ENCODE results near the gene APOL4.

Gene APOL4

DNA sequence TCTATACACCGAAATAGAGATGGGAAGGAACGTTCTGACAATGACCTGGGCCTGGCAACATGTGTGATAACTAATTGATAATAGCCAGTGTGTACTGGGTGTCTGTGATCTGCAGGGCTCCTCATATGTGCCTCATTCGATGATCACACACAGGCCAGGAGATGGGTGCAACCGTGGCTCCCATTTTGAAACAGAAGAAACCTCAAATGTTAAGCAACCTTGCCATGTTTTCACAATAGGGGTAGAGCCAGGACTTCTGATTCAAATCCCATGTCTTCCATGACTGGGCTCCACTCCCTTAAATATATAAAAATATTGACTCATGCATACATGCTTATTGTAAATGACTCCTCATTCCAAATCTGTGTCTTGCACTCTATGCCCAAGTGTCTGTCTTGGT, 52.2 kb downstream of the APOL4 start:
- no peak for DNase-seq (ENCODE audit: low spot score)
- TF ChIP-seq, protein P1, sequence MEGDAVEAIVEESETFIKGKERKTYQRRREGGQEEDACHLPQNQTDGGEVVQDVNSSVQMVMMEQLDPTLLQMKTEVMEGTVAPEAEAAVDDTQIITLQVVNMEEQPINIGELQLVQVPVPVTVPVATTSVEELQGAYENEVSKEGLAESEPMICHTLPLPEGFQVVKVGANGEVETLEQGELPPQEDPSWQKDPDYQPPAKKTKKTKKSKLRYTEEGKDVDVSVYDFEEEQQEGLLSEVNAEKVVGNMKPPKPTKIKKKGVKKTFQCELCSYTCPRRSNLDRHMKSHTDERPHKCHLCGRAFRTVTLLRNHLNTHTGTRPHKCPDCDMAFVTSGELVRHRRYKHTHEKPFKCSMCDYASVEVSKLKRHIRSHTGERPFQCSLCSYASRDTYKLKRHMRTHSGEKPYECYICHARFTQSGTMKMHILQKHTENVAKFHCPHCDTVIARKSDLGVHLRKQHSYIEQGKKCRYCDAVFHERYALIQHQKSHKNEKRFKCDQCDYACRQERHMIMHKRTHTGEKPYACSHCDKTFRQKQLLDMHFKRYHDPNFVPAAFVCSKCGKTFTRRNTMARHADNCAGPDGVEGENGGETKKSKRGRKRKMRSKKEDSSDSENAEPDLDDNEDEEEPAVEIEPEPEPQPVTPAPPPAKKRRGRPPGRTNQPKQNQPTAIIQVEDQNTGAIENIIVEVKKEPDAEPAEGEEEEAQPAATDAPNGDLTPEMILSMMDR (IDR thresholded peaks at IDR 0.05; ENCODE audit: extremely low read depth, insufficient read depth, missing control alignments) = no peak
- in situ Hi-C loops (cut with MboI; ENCODE audit: low pct_unique_long_range_greater_than_20kb, low sequenced_read_pairs, unreplicated experiment) = no loop called here

DNA sequence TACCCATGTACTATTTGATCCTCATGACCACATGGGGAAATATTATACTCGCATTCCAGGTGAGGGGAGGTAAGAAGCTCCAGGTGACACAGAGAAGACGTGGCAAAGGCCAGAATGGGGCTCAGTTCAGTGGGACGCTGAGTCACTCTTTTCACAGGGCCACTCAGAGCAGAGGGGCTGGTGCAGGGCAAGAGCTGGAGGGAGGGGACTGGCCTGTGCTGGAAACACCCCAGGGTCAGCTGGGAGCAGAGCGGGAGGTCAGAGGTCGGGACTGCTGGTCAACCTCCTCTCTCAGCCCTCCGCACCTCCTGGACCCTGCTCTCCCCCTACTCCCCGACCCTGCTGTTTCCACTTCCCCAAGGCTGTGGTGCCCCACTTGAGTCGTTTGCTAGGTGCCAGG, 53.2 kb downstream of the APOL4 start:
- TF ChIP-seq, protein P1 (IDR thresholded peaks at IDR 0.05; ENCODE audit: extremely low read depth, insufficient read depth, missing control alignments) = no peak
- in situ Hi-C loops (cut with MboI; ENCODE audit: low pct_unique_long_range_greater_than_20kb, low sequenced_read_pairs, unreplicated experiment) = no loop called here
- DNase-seq (ENCODE audit: low spot score) = no peak

DNA sequence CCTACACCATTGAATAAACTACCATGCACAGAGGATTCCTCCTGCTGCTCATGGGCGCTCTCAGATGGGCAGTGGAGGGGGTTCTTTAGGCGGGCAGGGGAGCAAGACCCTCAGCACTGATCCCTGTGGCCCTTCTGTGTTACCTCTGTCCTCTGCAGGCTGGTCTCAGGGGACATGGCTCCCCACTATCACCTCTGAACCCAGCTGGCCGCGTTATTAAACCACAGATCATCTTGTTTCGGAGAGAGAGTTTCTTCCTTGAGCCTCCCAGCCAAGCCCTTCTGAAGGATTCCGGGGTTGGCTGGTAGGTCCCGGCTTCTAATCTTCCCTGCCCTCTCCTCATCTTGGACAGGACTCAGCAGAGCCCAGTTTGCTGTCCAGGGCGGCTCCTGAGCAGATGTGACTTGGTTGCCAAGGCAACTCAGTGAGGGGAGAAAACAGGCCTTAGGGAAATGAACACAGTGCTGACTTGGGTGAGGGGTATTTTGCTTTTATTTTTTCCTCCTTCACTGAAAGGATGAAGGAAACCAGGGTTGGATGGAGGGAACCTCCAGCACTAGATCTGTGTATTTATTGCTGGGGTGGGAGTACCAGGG, 54.3 kb downstream of the APOL4 start:
- TF ChIP-seq, protein P1 (IDR thresholded peaks at IDR 0.05; ENCODE audit: extremely low read depth, insufficient read depth, missing control alignments) = no peak
- in situ Hi-C loops (cut with MboI; ENCODE audit: low pct_unique_long_range_greater_than_20kb, low sequenced_read_pairs, unreplicated experiment) = no loop called here
- DNase-seq (ENCODE audit: low spot score) = no peak

DNA sequence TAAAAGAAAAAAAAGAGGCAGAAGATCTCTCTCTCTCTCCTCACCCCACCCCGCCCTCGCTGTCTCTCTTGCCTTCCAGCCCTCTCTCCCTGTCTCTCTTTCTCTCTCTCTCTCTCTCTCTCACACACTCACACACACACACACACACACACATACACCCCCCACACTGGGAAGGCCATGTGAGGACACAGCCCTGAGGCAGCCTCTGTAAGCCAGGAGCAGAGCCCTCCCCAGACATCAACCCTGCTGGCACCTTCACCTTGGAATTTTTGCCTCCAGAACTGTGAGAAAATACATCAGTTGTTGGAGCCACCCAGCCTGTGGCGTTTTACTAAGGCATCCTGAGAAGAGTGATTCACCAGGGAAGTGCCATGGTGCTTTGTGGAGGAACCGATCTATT, 55.7 kb downstream of the APOL4 start:
- in situ Hi-C loops (cut with MboI; ENCODE audit: low pct_unique_long_range_greater_than_20kb, low sequenced_read_pairs, unreplicated experiment) = no loop called here
- no peak for DNase-seq (ENCODE audit: low spot score)
- TF ChIP-seq, protein P1 (IDR thresholded peaks at IDR 0.05; ENCODE audit: extremely low read depth, insufficient read depth, missing control alignments) = no peak

DNA sequence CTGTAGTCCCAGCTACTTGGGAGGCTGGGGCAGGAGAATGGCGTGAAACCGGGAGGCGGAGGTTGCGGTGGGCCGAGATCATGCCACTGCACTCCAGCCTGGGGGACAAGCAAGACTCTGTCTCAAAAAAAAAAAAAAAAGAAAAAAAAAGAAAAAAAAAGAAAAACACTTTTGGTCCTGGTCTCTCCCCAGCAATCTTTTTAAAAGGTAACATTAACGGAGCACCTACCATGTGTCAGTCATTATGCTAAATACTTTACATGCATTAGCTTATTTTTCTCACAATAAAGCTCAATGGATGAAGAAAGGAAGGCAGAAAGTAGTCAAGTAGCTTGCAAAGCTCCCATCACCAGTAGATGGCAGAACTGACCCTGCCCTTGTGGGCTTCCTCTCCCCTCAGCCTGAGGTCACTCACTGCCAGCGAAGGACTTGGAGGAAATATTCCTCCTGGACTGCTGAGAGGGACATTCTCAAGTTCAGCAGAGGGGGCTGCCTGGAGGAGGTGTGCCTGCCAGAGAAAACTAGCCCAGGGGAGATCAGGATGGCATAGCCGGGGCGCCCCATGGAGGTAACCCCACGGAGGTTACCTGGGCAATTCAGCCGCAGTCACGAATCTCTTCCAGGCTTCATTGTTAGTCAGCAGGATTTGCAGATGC, 56.6 kb downstream of the APOL4 start:
- DNase-seq (ENCODE audit: low spot score) = peak; percentile 42
- TF ChIP-seq, protein P1 (IDR thresholded peaks at IDR 0.05; ENCODE audit: extremely low read depth, insufficient read depth, missing control alignments) = peak; percentile 68
- in situ Hi-C loops (cut with MboI; ENCODE audit: low pct_unique_long_range_greater_than_20kb, low sequenced_read_pairs, unreplicated experiment) = no loop called here

DNA sequence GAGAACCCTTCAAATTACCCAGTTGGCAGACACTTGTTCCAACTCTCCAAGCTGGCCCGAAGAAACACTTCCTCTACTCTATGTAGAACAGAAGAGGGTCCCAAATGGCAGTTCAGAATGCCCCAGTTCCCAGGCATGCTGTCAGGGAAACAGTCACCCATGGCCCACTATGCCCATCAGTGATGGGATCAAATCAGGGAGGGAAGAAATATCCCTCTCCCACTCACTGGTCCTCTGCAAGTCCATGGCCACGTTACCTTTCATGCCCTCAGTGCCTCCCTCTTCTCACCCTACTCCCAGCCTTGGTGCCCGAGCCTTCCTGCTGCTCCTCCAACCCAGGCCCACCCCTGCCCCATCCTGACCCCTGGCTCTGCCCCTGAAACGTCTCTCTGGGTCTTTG, 57.7 kb downstream of the APOL4 start:
- in situ Hi-C loops (cut with MboI; ENCODE audit: low pct_unique_long_range_greater_than_20kb, low sequenced_read_pairs, unreplicated experiment) = no loop called here
- TF ChIP-seq, protein P1 (IDR thresholded peaks at IDR 0.05; ENCODE audit: extremely low read depth, insufficient read depth, missing control alignments) = no peak
- no peak for DNase-seq (ENCODE audit: low spot score)

Measured in GM13977 (cell line).